HG03196 (cell line): ENCODE data around the gene GABPB1.
A peak's percentile ranks its signal among the peaks of the same experiment; 100 is the strongest.
"Not testable (repeated sequence)": the region's sequence is repeated elsewhere in the genome, so short reads cannot be mapped to it uniquely, and the experiment has no call there.

ENCODE experiments used
- ATAC-seq: cut with Tn5 transposase; IDR thresholded peaks from one replicate; pipeline ENCODE4 v1.9.1; 2021; ENCODE audit not compliant: unreplicated experiment

GABPB1 gene

DNA sequence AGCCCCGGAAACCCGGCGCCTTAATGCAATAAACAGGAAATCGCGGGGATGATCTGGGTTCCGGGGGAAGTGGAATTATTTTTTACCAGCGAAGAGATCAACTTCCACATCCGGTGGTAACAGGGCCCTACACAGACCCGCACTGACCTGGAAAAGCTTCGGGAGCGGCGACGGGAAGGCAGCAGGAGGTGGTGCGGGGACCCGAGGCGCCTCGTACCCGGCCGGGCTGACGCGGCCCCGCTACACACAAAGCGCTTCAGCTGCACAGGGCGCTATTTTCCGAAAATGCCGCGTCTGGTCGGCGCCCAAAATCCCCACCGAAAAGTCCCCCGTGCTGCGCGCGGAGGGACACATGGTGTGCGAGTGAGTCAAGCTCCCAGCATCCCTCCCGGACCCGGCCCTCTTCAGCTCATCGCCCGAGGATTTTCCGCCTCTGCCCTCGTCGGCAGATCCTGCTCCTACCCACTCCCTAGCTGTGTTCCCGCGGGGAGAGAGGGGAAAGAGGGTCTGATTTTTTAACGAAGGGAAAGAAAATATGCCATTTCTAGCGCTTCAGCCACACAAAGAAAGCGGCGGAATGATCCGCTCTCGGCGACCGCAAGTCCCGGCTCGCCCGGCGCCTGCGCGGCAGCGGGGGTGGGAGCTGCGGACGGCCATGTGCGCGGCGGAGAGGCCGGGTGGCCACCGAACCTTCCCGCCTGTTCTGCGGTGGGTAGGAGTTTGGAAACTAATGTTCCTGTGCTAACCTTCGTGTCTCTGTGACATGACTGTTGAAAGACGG is at the start of gene GABPB1:
Gene GABPB1, minus strand, starts transcription at position 361 of the 781 bp plus-strand sequence. CDS start 45,400 bp downstream, outside the sequence.
- ATAC-seq, result peak; percentile 46

- ATAC-seq, result not testable (repeated sequence)
These were observed 36.6 kb upstream of the GABPB1 start for GRCh38 chr15:50391561-50391960.

- no peak for ATAC-seq
These were observed 35.7 kb upstream of the GABPB1 start for GRCh38 chr15:50390554-50391264.

- not testable (repeated sequence) for ATAC-seq
These were observed 27.4 kb upstream of the GABPB1 start for GRCh38 chr15:50382408-50382807.

- ATAC-seq, result no peak
These were observed 26.4 kb upstream of the GABPB1 start for GRCh38 chr15:50381438-50381837.

DNA sequence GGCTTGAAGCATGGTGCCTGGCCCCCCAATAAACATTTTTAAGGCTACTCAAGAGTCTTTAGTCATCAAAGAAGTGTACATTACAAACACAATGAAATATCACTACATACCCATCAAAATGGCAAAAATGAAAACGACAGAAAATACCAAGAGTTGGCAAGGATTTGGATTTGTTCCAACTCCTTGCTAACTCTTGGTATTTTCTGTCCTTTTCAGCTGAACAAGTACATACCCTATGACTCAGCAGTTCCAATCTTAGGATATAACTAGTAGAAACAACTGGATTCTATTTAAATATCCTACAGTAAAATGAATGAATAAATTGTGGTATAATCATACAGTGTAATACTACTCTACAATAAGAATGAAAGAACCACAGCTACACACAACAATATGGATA is 25.1 kb upstream of the GABPB1 start:
- ATAC-seq, result no peak

DNA sequence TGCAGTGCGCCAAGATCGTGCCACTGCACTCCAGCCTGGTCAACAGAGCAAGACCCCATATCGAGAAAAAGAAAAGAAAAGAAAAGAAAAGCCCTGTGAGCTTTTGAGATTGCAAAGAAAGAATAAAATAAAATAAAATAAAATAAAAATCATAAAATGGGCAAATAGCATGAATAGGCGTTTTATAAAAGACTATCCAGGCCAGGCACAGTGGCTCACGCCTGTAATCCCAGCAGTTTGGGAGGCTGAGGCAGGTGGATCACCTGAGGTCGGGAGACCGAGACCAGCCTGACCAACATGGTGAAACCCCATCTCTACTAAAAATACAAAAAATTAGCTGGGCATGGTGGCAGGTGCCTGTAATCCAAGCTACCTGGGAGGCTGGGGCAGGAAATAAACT is 24.4 kb upstream of the GABPB1 start:
- ATAC-seq, result not testable (repeated sequence)

DNA sequence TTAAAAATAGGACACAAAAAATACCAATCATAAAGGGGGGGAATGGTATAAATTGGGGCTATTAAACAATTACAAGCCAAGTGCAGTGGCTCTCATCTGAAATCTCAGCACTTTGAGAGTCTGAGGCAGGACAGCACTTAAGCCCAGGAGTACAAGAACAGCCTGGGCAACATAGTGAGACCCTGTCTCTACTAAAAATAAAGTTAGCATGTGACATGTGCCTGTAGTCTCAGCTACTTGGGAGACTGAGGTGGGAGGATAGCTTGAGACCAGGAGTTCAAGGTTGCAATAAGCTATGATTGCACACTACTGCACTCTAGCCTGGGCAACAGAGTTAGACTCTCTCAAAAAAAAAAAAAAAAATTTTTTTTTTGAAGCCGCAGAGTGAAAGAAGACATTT is 23.8 kb upstream of the GABPB1 start:
- ATAC-seq, result no peak

DNA sequence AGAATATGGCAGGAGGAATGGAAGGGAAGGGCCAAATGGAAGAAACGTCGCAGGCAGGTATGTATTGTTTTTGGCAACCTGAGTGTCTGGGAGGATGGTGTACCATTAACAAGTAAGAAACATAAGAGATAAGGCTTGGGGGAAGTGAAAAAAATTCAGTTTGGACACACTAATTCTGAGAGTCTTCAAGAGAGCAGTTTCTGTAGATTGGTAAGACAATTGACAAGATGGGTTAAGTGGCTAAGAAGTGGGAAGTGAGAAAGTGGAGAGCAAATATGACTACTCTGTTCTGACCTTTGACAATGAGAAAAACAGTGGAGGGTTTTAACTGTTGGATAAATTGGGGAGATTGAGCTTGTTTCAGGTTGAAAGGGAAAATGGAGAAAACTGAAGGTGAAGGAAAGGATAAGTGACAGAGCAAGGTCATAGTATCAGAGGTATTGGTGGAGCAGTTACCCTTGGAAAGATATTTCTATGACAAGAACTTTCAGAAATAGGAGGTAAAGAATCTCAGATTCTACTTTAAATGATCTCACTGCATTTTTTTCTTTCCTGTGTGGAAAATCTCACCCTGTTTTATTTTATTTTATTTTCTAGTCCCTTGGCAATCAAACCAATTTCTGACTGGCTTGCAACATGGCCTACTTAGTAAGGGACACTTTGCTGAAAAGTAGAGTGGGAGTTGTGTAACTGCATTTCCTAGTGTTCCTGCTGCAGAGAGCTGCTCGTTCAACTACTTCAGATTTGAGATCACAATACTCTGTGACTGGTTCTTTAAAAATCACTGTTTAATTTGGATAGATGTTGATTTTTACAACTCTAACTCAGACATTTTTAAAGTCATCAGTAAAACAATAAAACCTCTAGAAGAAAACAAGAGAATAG is 23.1 kb upstream of the GABPB1 start:
- peak; percentile 98 for ATAC-seq

DNA sequence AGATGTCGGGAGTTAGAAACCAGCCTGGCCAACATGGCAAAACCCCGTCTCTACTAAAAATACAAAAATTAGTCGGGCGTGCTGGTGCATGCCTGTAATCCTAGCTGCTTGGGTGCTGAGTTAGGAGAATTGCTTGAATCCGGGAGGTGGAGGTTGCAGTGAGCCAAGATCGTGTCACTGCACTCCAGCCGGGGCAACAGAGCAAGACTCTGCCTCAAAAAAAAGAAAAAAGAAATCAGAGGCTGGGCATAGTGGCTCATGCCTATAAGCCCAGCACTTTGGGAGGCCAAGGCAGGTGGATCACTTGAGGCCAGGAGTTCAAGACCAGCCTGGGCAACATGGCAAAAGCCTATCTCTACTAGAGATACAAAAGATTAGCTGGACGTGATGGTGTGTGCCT is 14.6 kb upstream of the GABPB1 start:
- ATAC-seq, result not testable (repeated sequence)

- ATAC-seq, result no peak
These were observed 11.0 kb upstream of the GABPB1 start for GRCh38 chr15:50365971-50366370.

- no peak for ATAC-seq
These were observed 10.6 kb upstream of the GABPB1 start for GRCh38 chr15:50365570-50365969.

DNA sequence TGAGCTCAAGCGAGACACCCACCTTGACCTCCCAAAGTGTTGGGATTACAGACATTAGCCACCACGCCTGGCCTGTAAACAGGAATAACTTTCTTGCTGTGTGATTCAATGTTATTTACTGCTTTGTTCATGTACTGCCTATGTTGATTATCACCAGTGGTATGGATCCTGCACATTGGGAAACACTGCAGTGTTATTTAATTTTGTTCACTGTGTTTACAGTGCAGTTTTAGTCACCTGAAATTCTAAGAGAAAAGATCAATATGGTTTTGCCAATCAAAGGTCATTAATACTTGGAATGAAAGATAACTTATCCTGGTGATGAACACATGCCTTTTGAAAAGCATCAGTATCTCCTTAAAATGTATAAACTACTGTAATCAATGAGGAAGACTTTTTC is 8.6 kb upstream of the GABPB1 start:
- ATAC-seq, result no peak

DNA sequence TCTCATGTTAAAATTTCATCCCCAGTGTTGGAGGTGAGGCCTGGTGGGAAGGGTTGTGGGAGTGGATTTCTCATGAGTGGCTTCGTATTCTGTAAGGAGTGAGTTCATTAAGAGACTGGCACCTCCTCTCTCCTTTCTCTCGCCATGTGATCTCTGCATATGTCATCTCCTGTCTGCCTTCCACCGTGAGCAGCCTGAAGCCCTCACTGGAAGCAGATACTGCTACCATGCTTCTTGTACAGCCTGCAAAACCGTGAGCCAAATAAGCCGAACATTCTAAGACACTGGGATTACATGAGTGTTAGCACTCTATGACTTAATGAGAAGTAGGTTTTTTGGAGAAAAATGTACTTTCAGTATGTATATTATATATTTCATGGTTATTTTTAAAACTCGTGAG is 6.8 kb upstream of the GABPB1 start:
- ATAC-seq, result no peak

DNA sequence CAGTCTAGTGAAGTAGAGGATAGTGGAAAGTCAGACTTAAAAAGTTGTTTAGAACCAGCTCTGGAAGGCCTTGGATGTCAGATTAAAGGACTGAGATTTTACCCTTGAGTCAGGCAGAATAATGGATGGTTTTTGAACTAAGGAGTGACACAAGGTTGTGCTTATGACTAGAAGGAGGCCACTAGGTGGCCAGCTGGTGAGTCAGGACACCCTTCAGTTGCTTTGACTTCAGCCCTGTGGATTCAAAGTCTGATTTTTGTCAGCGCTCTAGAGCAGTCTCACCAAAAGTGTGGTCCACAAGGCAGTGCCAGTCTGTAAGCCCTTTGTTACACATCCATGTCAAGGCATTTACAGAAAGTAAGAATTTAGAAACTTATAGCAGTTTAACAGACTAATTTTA is 3.8 kb upstream of the GABPB1 start:
- no peak for ATAC-seq

DNA sequence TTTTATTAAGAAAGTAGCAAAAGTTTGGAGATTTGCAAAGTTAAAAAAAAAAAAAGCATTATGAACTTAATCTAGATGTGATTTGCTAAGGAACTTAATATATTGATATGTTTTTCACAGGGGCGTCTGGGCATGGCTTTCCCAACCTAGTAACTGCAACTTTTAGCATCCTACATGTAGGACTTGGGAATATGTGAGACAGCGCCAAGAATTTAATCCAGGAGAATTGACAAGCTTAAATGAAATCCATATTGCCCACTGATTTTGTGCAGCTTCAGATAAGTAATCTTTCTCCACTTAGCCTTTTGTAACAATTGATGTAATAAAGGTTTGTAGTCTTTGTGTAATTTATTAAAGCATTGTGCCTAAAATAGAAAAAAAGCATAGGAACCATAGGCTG is 982 bp upstream of the GABPB1 start:
- no peak for ATAC-seq

- no peak for ATAC-seq
These were observed 564 bp upstream of the GABPB1 start for GRCh38 chr15:50355619-50355905.

DNA sequence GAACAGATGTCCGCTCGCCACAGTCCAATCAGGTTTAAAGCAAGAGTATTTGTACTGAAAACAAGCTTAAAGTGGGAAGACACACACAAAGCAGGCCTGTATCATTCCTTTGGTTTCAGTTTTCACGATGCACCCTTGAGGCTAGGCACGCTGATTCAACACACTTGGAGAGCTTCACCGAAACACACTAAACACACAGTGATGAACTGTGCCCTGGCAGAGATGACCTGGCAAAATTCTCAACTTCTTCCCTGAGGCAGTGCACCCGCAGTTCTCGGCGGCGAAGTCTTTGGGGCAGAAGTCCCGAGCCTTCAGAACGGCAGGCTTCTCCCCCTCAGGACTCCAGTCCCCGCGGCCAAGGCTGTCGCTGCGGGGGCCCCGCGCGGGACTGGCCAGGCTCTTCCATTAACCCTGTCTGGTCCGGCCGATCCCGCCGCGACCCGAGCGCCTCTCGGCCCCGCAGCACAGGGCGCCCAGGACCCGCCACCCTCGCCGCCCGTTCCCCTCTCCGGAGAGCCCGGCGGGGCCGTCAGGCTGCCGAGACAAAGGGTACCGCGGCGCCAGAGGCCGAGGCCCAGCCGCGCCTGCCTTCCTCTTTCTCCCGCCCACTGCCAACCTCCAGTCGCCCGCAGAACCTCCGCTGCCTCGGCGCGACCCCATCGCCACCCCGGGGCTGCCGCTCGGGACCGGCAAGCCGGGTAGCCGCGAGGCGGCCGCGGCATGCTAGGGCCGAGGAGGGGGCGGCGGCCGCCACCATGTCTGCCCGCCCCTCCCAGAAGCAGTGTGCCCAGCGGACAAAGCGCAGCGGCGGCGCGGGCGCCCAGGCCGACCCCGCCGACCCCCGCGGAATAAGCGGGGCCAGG is 792 bp downstream of the GABPB1 start:
- ATAC-seq, result peak; percentile 27

DNA sequence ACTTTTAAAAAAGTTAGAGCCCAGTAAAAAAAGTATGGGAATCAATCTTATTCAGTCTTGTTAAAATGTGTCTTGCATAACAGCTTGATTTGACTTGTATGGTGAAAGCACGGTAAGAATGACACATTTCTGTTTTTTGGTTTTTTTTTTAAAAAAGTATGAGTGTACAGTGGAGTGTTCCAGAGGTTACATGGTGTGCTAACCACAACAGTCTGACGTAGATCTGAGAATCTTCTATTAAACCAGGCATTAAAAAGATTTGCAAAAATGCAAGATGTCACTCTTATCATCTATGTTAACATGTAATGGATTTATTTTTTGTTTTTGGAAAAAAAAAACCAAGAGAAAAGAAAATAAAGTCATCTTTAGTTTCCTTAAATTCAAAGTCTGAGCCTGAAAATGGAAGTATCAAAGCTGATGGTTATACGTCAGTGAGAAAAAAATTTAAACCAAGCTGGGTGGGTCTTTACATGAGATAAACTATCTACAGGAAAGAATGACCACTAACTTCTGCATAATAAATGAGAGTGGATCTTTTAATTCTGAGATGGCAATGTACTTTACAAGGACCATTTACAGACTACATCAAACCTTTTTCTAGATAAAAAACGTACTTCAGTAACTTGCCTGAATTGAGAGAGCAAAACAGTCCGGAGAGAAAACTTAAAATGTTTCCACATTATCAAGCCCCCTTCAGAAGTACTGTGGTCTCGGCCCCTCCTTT is 1.6 kb downstream of the GABPB1 start:
- no peak for ATAC-seq

GRCh38 chr15:50350621-50351020 is 4.4 kb downstream of the GABPB1 start:
- no peak for ATAC-seq
